GM21786 (cell line): ENCODE data around the gene RPUSD1.
"Not testable (repeated sequence)": the region's sequence is repeated elsewhere in the genome, so short reads cannot be mapped to it uniquely, and the experiment has no call there.

ENCODE experiments used
- ATAC-seq: cut with Tn5 transposase; IDR thresholded peaks from one replicate; pipeline ENCODE4 v1.9.1; 2021; ENCODE audit not compliant: unreplicated experiment

RPUSD1 gene

GRCh38 chr16:785563-786535 is 2.3 kb downstream of the RPUSD1 start:
- no peak for ATAC-seq

- no peak for ATAC-seq
These were observed 3.8 kb downstream of the RPUSD1 start for GRCh38 chr16:784431-784830.

- ATAC-seq, result no peak
These were observed 4.6 kb downstream of the RPUSD1 start for GRCh38 chr16:783404-784161.

- no peak for ATAC-seq
These were observed 5.3 kb downstream of the RPUSD1 start for GRCh38 chr16:782766-783403.

- ATAC-seq, result no peak
These were observed 5.9 kb downstream of the RPUSD1 start for GRCh38 chr16:782258-782657.

GRCh38 chr16:781346-782010 is 6.7 kb downstream of the RPUSD1 start:
- no peak for ATAC-seq

- no peak for ATAC-seq
These were observed 7.9 kb downstream of the RPUSD1 start for GRCh38 chr16:780296-780695.

GRCh38 chr16:779561-779960 is 8.6 kb downstream of the RPUSD1 start:
- ATAC-seq, result no peak

- ATAC-seq, result no peak
These were observed 9.2 kb downstream of the RPUSD1 start for GRCh38 chr16:778909-779527.

- no peak for ATAC-seq
These were observed 9.7 kb downstream of the RPUSD1 start for GRCh38 chr16:778447-778846.

GRCh38 chr16:777826-778225 is 10.4 kb downstream of the RPUSD1 start:
- ATAC-seq, result no peak

GRCh38 chr16:776824-777223 is 11.4 kb downstream of the RPUSD1 start:
- no peak for ATAC-seq

GRCh38 chr16:776298-776697 is 11.9 kb downstream of the RPUSD1 start:
- not testable (repeated sequence) for ATAC-seq

GRCh38 chr16:775236-775796 is 12.9 kb downstream of the RPUSD1 start:
- no peak for ATAC-seq

- no peak for ATAC-seq
These were observed 13.8 kb downstream of the RPUSD1 start for GRCh38 chr16:774086-775001.

GRCh38 chr16:772959-773358 is 15.2 kb downstream of the RPUSD1 start:
- ATAC-seq, result no peak

- ATAC-seq, result no peak
These were observed 17.8 kb downstream of the RPUSD1 start for GRCh38 chr16:770411-770810.

GRCh38 chr16:769934-770333 is 18.2 kb downstream of the RPUSD1 start:
- no peak for ATAC-seq

- ATAC-seq, result no peak
These were observed 18.9 kb downstream of the RPUSD1 start for GRCh38 chr16:769184-769784.
